Measurements from ENCODE around the gene KRTAP6-2.

The KRTAP6-2 gene

DNA sequence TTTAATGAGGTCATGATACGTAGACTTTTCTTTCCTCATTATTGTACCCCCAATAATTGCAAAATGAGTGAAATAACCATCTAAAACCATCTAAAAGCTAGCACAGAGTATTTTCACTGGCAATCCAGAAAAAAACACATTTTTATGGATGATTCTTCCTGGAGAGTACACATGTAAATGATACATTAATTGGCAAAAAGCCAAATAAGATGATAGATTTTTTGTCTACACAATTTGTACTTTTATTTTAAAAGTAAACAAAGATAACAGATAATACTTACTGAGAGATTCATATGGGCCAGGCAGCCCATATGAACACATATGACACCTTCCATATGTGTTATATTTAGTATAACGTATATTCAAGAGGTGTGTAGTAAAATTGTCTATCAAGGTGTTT is 35.1 kb downstream of the KRTAP6-2 start:
- no peak for DNase-seq

- no peak for DNase-seq
Measured at GRCh38 chr21:30563072-30563471, 35.6 kb downstream of the KRTAP6-2 start.

GRCh38 chr21:30561957-30562356 is 36.7 kb downstream of the KRTAP6-2 start:
- no peak for DNase-seq

GRCh38 chr21:30561264-30561895 is 37.3 kb downstream of the KRTAP6-2 start, which contains the start of gene KRTAP19-7:
TSS of gene KRTAP19-7 (minus strand) at chr21:30561314. CDS start at chr21:30561289, 25 bp downstream.
- DNase-seq = no peak

DNA sequence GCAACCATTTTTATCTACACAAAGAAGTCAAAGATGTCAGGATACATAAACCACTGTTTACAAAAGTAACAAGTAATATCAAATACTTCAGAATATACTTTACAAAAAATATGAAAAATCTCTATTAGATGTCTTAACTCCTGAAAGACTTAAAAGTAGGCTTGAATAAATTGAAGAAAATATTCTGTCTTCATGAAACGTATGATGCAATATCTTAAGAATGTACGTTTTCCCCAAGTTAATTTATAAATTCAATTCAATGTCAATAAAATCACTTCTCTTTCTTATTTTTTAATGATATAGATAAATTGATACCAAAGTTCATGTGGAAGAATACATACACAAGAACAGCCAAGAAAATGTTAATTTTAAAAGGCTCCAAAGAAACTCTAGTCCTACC is 43.6 kb downstream of the KRTAP6-2 start:
- no peak for DNase-seq

DNA sequence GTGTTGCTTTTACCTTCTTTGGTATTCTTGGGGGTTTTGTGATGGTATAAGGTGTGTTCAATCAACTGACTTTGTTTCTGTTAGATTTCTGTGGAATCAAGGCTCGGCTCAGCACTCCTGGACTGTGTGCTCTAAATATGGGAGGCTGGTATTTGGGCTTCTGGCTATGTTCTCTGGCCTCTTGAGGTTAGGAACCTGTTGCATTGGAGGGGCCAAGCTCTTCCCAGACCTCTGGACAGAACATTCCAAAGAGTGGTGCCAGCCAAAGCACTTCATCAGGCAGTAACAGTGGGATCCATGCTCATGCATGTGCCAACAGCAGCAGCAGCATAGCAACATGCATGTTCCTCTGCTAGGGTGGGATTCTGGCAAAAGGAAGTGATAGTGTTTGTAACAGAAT is 45.9 kb downstream of the KRTAP6-2 start:
- DNase-seq = no peak

All from NCI-H510A treated with DMSO at 0.1 percent for 48 hours (cell line).